ENCODE results near the gene SORL1-AS1.
A peak's percentile ranks its signal among the peaks of the same experiment; 100 is the strongest.
"Not testable (repeated sequence)": the region's sequence is repeated elsewhere in the genome, so short reads cannot be mapped to it uniquely, and the experiment has no call there.

SORL1-AS1 gene

DNA sequence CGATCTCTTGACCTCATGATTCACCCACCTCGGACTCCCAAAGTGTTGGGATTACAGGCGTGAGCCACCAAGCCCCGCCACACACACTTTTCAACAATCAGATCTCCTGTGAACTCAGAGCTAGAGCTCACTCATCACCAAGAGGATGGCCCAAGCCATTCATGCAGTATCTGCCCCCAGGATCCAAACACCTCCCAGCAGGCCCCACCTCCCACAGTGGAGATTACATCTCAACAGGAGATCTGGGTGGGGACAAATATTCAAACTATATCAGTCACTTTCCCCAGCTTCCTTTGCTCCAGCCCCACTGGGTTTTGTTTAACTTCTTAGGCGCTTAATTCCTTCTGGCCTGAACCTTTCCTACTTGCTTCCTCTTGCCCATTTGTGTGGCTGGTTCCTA lies 26.9 kb downstream of the SORL1-AS1 start:
- DNase-seq, result no peak

DNA sequence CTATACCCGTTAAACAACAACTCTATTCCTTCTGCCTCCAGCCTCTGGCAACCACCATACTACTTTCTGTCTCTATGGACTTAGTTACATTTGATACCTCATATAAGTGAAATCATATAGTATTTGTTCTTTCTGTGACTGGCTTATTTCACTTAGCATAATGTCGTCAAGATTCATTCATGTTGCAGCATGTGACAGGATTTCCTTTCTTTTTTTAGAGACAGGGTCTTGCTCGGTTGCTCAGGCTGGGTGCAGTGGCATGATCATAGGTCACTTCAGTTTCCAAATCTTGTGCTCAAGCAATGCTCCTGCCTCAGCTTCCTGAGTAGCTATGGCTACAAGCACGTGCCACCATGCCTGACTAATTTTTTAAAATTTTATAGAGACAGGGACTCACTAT lies 30.1 kb downstream of the SORL1-AS1 start:
- DNase-seq, result no peak

DNA sequence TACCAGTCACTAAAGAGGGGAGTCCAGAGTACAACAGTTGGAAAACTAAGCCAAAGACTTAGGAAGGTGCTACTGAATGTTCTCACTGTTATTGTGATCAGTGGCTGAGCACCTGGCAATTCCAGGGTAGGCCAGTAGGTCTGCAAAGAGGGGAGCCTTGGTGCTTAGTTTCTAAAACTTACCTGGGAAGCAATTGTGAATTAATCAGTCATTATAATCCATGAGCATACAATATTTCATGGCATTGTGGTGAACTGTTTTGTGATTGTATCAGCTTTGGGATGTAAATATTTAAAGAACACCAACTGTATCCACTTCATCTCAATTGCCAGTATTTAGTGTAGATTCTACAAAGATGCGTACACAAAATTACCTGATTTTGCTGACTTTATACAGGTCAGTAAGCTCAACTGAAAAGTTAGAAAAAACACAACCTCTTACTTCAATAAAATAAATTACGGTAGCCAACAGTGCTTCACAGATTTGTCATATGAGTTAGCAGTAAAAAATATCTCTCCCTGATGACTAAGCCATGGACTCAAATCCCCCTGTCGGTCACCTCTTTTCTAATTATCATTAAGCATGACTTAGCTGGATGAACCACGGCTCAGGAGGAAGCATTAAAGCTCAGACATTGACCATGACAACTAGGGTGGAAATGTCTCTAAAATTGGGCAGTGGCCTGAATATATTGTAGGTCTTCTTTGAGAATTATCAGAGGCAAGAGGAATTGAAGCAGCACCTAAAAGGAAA lies 31.4 kb downstream of the SORL1-AS1 start:
- no peak for DNase-seq

- no peak for DNase-seq
Measured at GRCh38 chr11:121420398-121420797, 32.4 kb downstream of the SORL1-AS1 start.

DNA sequence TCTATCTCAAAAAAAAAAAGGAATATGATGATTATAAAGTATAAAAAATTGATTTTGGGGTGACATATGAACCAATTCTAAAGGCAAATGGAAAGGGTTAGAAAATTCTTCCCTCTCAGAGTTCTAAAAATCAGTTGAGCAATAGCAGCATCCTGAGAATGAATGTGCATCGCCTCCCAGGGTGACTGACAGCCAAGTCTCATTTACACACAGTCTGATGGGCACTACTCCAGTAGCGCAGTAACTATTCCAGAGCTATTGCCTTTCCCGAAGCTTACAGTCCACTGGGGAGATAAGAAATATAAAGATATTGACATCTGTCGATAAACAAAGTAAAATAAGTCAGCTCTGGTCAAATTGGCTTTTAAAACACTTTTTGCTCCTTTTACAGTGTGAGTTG lies 32.9 kb downstream of the SORL1-AS1 start:
- no peak for DNase-seq

DNA sequence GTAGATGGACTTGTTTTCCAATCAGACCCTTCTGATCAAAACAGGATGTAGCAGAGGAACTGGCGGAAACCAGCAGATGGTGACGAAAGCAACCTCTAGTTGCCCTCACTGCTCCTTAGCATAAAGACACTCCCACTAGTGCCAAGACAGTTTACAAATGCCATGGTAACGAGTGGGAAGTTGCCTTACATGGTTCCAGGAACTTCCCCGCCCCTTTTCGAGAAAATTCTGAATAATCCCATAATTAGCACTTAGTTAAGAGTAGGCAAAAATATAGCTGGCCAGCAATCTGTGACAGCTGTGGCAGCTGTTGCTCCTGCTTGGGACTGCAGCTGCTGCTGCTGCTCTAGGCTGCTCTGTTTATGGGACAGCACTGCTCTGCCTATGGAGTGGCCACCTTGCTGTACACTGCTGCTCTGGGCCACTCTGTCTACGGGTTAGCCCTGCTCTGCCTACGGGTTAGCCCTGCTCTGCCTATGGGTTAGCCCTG lies 34.1 kb downstream of the SORL1-AS1 start:
- no peak for DNase-seq

DNA sequence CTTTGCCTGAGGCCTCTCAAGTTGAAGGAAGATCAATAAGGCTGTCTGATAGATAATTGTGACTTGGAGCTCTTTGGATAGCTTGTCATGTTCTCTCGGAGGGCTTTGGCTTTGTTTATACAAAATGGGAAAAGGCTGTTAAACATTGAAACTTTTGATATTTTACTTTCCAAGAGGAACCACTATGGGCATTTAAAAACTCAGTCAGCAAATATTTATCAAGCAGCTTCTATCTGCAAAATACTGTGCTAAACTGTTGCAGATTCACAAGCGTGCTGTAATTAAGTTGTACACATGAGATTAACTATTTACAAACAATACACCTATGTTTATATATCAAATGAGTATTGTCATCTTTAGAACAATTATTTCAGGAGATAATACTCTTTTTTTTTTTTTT lies 35.2 kb downstream of the SORL1-AS1 start:
- DNase-seq, result no peak

DNA sequence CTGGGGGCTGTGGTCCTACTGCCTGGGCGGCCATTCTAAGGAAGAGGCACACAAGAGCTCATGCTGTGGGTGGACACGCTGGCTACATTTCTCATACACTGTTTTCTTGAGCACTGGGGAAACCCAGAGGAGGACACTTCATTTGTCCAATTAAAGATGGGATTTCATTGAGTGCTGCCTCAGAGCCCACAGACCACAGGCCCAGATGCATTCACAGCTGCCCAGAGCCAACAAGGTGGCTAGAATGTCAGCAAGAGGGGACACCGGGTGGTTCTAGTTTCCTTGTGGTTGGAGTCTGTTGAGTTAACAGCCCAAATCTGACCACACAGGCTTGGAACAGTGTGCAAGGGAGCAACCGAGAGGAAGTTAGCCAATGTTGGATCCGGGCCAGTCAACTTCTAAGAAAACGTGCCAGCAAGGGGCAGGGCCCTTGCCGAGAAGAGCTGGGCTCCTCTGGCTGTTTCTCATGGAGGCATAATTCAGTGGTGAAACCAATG lies 35.7 kb downstream of the SORL1-AS1 start:
- no peak for DNase-seq

- DNase-seq, result no peak
Measured at GRCh38 chr11:121415856-121416255, 36.9 kb downstream of the SORL1-AS1 start.

GRCh38 chr11:121414141-121414913 lies 38.4 kb downstream of the SORL1-AS1 start:
- DNase-seq, result no peak

- no peak for DNase-seq
Measured at GRCh38 chr11:121412711-121413415, 39.9 kb downstream of the SORL1-AS1 start.

GRCh38 chr11:121412000-121412587 lies 40.7 kb downstream of the SORL1-AS1 start:
- DNase-seq, result no peak

GRCh38 chr11:121411330-121411729 lies 41.4 kb downstream of the SORL1-AS1 start:
- not testable (repeated sequence) for DNase-seq

- not testable (repeated sequence) for DNase-seq
Measured at GRCh38 chr11:121410041-121410440, 42.7 kb downstream of the SORL1-AS1 start.

DNA sequence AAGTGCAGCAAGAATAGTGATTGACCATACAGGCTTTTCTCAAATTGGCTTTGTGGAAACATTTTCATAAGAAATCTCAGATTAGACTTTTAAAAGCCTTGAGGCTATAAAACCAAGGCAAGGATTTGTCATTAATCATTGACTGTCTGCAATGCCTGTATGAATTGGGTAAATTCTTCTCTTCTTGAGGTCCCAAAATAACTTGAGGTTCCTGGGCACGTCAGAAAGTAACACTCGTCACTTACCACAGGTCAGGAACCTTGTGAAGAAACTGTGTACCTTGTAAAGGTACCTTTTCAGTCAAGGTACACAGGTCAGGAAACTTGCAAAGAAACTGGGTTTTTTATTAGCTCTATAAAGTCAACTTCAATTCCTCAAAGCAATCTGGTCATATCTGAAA lies 43.9 kb downstream of the SORL1-AS1 start:
- no peak for DNase-seq

DNA sequence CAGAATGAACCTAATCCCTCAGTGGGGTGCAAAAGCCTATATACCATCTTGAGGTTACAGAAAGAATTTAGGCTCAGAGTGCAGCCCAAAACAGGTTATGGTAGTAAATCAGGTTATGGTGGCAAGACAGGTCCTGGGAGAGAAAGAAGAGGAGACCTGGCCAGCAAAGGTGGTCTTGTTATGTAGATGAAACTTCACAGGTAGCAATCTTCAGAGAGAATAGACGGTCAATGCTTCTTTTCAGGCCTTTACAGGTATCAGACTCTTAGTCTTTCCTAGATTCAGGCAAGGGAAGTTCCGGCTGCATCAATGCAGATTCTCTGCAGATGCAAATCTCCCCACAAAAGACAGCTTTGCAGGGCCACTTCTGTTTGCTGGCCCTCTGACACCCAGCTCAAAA lies 46.5 kb downstream of the SORL1-AS1 start:
- DNase-seq, result no peak

DNA sequence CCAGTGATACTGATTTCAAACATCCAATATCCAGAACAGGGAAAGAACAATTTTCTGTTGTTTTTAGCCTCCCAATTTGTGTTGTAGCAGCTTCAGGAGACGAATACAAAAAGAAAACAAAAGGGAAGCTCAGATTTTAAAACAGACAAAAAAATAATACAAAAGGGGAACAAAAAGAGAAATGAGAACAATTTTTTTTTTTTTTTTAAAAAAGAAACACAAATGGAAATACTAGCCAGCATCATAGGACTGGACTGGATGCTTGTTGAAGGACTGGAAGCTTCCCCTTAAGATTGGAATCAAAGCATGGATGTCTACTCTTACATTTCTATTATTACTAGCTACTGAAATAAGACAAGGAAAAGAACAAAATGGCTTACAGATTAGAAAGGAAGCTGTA lies 47.1 kb downstream of the SORL1-AS1 start:
- DNase-seq, result no peak

- DNase-seq, result no peak
Measured at GRCh38 chr11:121394785-121395184, 58.0 kb downstream of the SORL1-AS1 start.

- no peak for DNase-seq
Measured at GRCh38 chr11:121393855-121394254, 58.9 kb downstream of the SORL1-AS1 start.

GRCh38 chr11:121391914-121392313 lies 60.9 kb downstream of the SORL1-AS1 start:
- DNase-seq, result peak; percentile 76

GRCh38 chr11:121389651-121390050 lies 63.1 kb downstream of the SORL1-AS1 start:
- DNase-seq, result peak; percentile 80

Measured in NCI-H2029 (cell line).